ENCODE measurements around the gene LRRC42.

DNA sequence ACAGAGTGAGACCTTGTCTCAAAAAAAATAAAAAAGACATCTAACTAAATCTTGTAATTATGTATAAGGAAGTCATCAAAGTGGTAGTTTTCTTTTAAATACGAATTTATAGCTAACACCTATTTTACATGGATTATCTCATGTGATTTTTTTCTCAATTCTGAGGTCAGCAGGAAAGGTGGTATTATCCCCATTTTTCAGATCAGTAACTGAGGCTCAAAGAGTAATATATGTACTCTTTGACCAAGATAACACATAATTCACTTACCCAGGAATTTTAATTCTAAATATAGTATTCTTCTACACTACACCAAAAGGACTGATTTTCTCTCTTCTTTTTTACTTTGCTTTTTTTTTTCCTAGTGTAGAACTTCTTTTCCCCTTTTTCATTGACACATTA is 9.7 kb upstream of the LRRC42 start:
- TF ChIP-seq, protein P1, sequence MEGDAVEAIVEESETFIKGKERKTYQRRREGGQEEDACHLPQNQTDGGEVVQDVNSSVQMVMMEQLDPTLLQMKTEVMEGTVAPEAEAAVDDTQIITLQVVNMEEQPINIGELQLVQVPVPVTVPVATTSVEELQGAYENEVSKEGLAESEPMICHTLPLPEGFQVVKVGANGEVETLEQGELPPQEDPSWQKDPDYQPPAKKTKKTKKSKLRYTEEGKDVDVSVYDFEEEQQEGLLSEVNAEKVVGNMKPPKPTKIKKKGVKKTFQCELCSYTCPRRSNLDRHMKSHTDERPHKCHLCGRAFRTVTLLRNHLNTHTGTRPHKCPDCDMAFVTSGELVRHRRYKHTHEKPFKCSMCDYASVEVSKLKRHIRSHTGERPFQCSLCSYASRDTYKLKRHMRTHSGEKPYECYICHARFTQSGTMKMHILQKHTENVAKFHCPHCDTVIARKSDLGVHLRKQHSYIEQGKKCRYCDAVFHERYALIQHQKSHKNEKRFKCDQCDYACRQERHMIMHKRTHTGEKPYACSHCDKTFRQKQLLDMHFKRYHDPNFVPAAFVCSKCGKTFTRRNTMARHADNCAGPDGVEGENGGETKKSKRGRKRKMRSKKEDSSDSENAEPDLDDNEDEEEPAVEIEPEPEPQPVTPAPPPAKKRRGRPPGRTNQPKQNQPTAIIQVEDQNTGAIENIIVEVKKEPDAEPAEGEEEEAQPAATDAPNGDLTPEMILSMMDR (IDR thresholded peaks at IDR 0.05): no peak
- no peak for TF ChIP-seq POLR2A (IDR thresholded peaks at IDR 0.05)
- no peak for TF ChIP-seq EP300 (IDR thresholded peaks at IDR 0.05)

All from ovary (tissue), 3 donors.